Measurements from ENCODE around the gene CABCOCO1. TPM values are rescaled to one million over a fixed set of nuclear protein-coding genes. Genes with fewer than 3 reads are reported as not detected.

The CABCOCO1 gene
- total and polyA plus RNA-seq, 7 donors = 0.10 to 3.1 (median 0.68) TPM; not detected in 2

- WGBS, 2 donors = 72 to 76% methylated on average over 3 of the region's 3 CpGs
- H3K4me3 ChIP-seq = no peak overlapping the region
- no peak for DNase-seq
- TF ChIP-seq POLR2AphosphoS5 (IDR thresholded peaks at IDR 0.05) (no peak), POLR2A (IDR thresholded peaks at IDR 0.05) (no peak), EP300 (IDR thresholded peaks at IDR 0.05) (no peak), CTCF (IDR thresholded peaks at IDR 0.05) (no peak)
- H3K27ac ChIP-seq = peak overlapping the region in 3 of 4 donors; percentile 36 to 66 (median 62)
- H3K27me3 ChIP-seq = no peaks in the 10 kb centered on the region
- peaks cover 0 to 31% (median 18%) of the 10 kb centered on the region in 4 donors for H3K4me1 ChIP-seq
- H3K9me3 ChIP-seq = no peaks in the 10 kb centered on the region
- H3K36me3 ChIP-seq = no peaks in the 10 kb centered on the region
- intact Hi-C loops (cut with DNase I) = no loop called here
These were observed 124.4 kb downstream of the CABCOCO1 start for GRCh38 chr10:61787170-61787569.

GRCh38 chr10:61789031-61789430 lies 126.3 kb downstream of the CABCOCO1 start:
- WGBS, 2 donors = 68 to 84% methylated on average over 1 of the region's 1 CpG
- Histone ChIP-seq H3K9me3 (no peaks in the 10 kb centered on the region), H3K4me1 (peaks cover 0 to 40% (median 27%) of the 10 kb centered on the region in 4 donors)

GRCh38 chr10:61791216-61791615 lies 128.5 kb downstream of the CABCOCO1 start:
- intact Hi-C loops (cut with DNase I) = loop anchor here (5.0 kb wide), 1 partner anchor 36 kb away; no protein-coding TSS in a partner anchor
- no peaks in the 10 kb centered on the region for H3K9me3 ChIP-seq
- 86 to 90% methylated on average over 2 of the region's 2 CpGs for WGBS, 2 donors
- no peak for DNase-seq
- no peak for TF ChIP-seq CTCF (IDR thresholded peaks at IDR 0.05)
- TF ChIP-seq POLR2A (IDR thresholded peaks at IDR 0.05) = no peak
- TF ChIP-seq POLR2AphosphoS5 (IDR thresholded peaks at IDR 0.05) = no peak
- TF ChIP-seq EP300 (IDR thresholded peaks at IDR 0.05) = no peak
- H3K27me3 ChIP-seq = no peaks in the 10 kb centered on the region
- H3K4me3 ChIP-seq = no peak overlapping the region
- peaks cover 0 to 41% (median 30%) of the 10 kb centered on the region in 4 donors for H3K4me1 ChIP-seq
- H3K36me3 ChIP-seq = no peaks in the 10 kb centered on the region
- peak overlapping the region in 1 of 4 donors; percentile 58 for H3K27ac ChIP-seq

More at GRCh38 chr10:61789031-61789430, 126.3 kb downstream of the CABCOCO1 start:
- no peaks in the 10 kb centered on the region for H3K36me3 ChIP-seq
- no peak overlapping the region for H3K4me3 ChIP-seq
- no peaks in the 10 kb centered on the region for H3K27me3 ChIP-seq
- H3K27ac ChIP-seq = no peak overlapping the region
- no peak for DNase-seq
- intact Hi-C loops (cut with DNase I) = no loop called here
- no peak for TF ChIP-seq POLR2A (IDR thresholded peaks at IDR 0.05)
- TF ChIP-seq EP300 (IDR thresholded peaks at IDR 0.05) = no peak
- TF ChIP-seq CTCF (IDR thresholded peaks at IDR 0.05) = no peak
- no peak for TF ChIP-seq POLR2AphosphoS5 (IDR thresholded peaks at IDR 0.05)

- peak overlapping the region in 1 of 4 donors; percentile 58 for H3K27ac ChIP-seq
- no peaks in the 10 kb centered on the region for H3K36me3 ChIP-seq
- no peaks in the 10 kb centered on the region for H3K9me3 ChIP-seq
- H3K4me3 ChIP-seq = no peak overlapping the region
- no peak for DNase-seq
- intact Hi-C loops (cut with DNase I) = loop anchor here (5.0 kb wide), 1 partner anchor 35 kb away; no protein-coding TSS in a partner anchor
- WGBS, 2 donors = 93 to 98% methylated on average over 1 of the region's 1 CpG
- peaks cover 0 to 31% (median 23%) of the 10 kb centered on the region in 4 donors for H3K4me1 ChIP-seq
- no peaks in the 10 kb centered on the region for H3K27me3 ChIP-seq
- TF ChIP-seq POLR2A (IDR thresholded peaks at IDR 0.05) (no peak), CTCF (IDR thresholded peaks at IDR 0.05) (no peak), EP300 (IDR thresholded peaks at IDR 0.05) (no peak), POLR2AphosphoS5 (IDR thresholded peaks at IDR 0.05) (no peak)
These were observed 129.5 kb downstream of the CABCOCO1 start for GRCh38 chr10:61792097-61792716.

Data from sigmoid colon (tissue), 7 donors.